HG03097 (cell line): ENCODE results near the gene SLC29A4.
"Not testable (repeated sequence)": the region's sequence is repeated elsewhere in the genome, so short reads cannot be mapped to it uniquely, and the experiment has no call there.

ENCODE experiments used
- ATAC-seq: cut with Tn5 transposase; IDR thresholded peaks from one replicate; pipeline ENCODE4 v1.9.1; 2021; ENCODE audit not compliant: unreplicated experiment, low FRiP score

SLC29A4 gene

DNA sequence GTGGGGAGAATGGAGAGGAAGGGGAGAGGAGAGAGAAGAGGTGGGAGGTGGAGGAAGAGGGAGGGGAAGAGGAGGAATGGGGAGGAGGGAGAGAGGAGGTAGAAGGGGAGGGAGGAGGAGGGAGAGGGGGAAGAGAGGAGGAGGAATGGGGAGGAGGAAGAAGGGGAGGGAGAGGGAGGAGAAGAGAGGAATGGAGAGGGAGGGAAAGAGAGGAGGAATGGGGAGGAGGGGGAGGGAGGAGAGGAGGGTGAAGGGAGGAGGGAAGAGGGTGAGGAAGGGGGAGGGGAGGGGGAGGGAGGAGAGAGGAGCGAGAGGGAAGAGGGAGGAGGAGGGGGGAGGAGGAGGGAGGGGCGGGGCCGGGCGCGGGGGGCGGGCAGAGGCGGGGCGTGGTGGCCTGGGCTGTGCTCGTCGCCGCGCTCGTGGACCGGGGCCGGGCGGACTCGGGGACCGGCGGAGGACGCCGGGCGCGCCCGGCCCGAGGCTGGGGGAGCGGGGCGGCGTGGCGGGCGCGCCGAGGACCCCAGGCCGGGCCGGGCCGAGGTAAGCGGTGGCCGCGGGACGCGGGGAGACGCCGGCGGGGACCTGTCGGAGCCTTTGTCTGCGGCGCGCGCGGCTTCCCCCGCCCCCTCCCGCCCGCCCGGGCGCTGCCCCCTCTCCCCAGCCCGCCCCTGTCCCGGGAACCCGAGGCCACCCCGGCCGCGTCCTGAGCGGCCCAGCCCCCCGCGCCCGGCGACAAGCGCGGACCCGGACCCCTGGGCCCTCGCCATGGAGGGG lies at the start of gene SLC29A4:
Gene SLC29A4 (plus strand): TSS at position 401 of the 774 bp plus-strand sequence. CDS start 4,874 bp downstream, outside the sequence.
- ATAC-seq: no peak

DNA sequence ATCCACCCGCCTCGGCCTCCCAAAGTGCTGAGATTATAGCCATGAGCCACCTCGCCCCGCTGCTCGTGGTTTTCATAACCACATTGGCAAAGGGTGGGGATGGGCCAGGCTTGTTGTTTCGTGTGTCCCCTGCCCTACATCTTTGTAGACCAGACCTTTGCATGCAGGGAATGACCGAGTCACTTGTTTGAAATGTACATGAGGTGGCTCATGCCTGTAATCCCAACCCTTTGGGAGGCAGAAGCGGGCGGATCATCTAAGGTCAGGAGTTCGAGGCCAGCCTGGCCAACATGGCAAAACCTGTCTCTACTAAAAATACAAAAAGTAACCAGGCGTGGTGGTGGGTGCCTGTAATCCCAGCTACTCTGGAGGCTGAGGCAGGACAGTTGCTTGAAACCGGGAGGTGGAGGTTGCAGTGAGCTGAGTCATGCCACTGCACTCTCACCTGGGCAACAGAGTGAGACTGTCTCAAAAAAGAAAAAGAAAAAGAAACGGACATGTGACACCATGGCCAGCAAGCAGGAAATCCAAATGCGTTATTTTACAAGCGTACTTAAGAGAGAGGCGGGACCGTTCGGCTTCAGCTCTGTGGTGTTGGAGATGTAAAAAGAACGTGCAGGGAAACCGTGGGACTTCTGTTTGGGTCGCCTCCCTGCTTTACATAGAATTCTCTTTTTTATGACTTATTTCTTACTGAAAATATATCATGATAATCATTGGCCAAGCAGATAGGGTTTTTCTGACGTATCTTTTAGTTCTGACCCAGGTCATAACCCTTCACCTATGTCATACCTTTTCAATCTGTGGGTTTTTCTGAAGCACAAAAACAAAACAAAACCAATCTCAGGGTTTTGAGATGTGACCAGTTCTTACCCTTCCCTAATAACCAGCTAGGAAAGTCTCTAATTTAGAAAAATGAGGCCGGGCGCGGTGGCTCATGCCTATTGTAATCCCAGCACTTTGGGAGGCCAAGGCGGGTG lies 47.6 kb upstream of the SLC29A4 start:
- ATAC-seq: no peak

- ATAC-seq: no peak
These were observed 45.5 kb upstream of the SLC29A4 start for GRCh38 chr7:5237286-5237685.

DNA sequence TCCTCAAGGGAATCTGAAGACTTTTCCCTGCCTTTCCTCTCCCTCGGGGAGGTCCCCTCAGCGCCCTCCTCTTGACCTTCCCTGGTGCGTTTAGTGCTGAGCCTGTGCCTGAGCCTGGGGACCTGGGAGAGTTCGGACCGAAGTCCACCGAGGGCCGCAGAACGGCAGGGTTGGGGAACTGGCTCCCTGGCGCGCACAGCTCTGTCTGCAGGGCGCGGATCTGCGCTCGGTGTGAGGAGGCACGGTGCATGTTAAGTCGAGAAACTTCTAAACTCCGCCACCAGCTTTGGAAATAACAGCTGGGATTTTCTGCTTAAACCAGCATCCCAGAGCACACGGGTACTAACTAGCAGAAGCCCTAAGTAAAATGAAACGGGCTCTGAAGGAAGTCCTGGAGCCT lies 44.2 kb upstream of the SLC29A4 start:
- no peak for ATAC-seq

DNA sequence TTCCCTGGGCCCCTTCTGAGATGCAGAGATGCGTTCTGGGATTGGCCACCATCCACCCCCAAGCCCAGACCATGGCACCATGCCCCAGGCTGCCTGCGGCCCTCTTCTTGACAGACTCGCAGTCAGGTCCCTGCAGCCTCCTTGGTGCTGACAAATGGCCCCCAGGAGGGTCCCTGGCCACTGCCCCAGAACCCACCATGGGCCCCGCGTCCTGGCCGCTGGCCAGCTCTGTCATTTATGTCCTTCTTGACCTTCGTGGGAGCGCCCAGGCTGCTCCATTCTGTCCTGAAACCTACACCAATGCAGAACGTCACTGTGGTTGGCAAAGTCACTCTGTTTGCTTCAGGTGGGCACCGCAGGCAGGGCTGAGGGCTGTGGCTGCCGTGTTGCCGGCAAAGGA lies 39.5 kb upstream of the SLC29A4 start:
- no peak for ATAC-seq

DNA sequence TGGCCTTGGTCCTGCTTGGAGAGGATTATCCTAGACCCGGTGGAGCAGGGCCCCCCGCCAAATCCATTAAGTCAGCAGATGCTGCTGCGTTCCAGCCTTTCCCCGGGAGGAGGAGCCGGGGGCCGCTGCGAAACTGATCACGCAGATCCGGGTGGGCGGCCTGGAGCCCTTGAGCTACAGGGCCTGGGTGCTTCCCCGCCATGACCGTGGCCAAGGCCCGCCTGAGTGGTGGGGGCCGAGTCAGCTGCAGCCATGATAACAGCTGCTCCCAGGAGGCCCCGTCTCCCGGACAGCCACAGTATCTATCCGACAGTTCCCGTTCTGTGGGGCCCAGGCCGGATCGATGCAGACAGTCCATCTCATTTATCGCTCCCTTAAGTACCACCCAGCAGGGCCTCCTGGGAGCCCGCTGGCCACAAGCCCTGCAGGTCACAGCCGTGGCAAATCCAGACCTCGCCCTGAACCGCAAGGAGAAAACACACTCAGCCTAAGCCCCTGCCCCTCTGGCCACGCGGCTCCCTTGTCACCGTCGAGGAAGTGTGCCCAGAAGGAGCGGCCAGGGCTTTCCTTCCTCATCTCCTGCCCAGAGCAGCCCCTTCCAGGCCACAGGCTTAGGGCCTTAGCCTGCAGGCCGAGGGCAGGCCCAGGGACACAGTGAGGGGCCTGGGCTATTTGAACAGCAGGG lies 34.4 kb upstream of the SLC29A4 start:
- ATAC-seq: no peak

GRCh38 chr7:5250787-5251186 lies 32.0 kb upstream of the SLC29A4 start:
- ATAC-seq: not testable (repeated sequence)

DNA sequence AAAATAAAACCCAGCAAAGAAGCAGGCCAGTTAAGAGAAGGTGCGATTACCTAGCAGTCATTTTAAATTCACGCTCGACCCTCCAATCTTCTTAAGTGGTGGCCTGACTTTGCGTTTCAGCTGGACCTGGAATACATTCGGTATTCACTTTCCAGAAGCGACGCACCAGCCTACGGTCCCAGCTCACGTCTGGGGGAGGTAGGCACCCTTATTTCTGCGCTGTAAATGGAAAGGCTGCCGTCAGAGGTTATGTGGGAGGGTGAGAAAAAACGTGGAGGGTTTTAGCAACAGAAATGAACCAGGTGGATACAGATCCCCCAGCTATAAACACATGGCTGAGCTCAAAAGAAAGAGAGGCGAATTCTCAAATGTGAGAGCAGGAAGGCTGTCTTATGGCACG lies 29.2 kb upstream of the SLC29A4 start:
- ATAC-seq: not testable (repeated sequence)

GRCh38 chr7:5254371-5254770 lies 28.4 kb upstream of the SLC29A4 start:
- not testable (repeated sequence) for ATAC-seq

DNA sequence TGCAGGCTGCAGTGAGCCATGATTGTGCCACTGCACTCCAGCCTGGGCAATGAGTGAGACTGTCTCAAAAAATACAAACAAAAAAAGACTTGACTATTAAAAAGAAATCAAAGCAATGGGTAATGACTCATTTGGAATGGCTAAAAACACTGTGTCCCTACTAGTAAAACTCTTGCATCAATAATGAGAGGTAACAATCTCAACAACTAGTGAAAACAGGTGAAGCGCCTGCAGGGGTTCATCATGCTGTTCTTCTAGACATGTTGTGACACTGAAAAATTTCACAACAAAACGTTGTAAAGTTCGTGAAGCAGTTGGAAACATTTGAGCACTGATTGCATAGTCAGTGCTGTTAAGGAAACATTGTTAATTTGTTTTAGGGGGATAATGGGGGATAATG lies 26.9 kb upstream of the SLC29A4 start:
- no peak for ATAC-seq

- ATAC-seq: not testable (repeated sequence)
These were observed 22.1 kb upstream of the SLC29A4 start for GRCh38 chr7:5260530-5261068.

DNA sequence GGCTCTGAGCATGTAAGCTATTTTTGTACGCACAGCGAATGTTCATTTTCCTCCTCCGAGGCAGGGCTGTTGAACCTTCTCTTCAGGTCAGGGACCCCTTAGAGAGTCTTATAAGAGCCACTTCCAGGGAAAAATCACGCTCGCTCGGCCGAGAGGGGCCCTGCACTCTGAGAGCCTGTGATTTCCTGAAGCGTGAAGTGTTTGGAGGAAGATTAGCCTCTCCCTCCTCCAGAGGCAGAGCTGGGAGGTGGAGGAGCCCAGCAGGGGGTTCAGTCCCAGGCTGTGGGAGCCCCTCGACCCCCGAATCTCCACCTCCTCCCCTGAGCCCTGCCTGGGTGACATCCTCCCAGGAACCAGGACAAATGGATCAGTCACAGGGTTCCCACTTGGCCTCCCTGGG lies 19.7 kb upstream of the SLC29A4 start:
- not testable (repeated sequence) for ATAC-seq

DNA sequence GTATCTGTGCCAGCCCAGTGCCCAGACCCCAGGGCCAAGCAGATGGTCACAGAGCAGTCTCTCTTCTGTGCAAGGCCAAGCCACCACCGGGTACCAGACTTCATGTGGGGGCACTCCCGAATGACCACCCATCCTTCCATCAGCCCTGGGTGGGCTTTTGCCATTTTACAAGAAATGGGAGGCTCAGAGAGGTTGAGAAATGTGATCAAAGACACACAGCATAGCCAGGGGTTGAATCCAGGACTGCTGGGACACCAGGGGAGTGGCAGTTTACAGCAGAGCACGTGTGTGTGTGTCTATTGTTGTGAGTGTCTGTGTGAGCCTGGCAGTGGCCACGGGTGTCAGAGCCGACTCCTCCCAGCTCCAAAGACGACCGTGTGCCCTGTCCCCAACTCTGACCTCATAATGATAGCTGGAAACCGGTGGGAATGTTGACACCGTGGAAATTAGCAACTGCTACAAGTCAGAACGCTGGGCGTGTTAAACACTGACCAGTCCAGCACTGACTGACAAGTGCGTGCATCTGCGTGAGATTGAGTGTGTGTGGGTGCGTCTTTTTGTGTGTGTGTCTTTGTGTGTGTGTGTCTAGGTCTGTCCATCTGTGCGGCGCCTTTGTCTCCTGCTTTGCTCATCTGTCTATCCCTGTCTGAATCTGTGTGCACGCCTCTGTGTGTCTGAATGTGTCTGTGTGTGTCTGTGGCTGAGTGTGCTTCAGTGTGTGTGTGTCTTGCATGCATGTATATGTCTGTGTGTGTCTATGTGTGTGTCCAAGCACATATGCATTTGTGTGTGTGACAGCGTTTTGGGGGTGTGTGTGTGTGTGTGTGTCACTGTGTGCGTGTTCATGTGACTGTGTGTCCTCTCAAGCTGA lies 17.2 kb upstream of the SLC29A4 start:
- ATAC-seq: no peak

DNA sequence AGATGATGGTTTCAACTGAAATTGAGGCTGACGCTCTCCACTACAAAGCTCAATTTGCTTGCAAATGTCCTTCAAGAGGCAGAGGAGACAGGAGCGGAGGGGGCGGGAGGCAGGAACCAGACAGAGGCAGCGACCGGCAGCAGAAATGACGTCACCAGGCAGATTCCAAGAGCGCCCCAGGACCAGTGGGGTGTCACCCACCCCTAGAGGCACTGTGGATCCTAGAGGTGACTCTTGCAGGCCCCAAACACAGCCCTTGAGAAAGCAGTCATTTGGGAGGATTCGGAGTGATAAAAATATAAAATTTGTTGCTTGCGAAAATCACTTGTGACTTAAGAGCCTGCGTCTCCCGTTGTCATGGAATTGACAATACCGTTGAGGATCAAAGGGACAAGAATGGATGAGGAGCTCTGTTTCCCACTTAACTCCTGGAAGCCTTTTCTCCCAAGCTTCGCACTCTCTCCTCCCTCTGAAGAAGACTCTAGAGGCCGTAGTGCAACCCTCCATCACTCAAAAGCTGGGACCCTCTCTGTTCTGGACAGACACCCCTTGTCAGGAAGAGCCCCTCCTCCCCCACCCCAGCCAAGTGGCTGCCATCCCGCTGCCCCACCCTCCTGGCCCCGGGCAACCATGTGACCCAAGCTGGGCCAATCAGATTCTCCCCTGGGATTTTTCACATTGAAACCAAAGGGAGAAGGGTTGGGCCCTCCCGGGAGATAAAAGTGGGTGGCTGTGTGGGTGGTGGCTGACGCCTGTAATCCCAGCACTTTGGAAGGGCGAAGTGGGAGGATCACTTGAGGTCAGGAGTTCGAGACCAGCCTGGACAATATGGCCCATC lies 16.3 kb upstream of the SLC29A4 start:
- ATAC-seq: no peak

GRCh38 chr7:5267829-5268228 lies 14.9 kb upstream of the SLC29A4 start:
- ATAC-seq: not testable (repeated sequence)

GRCh38 chr7:5269992-5270657 lies 12.6 kb upstream of the SLC29A4 start:
- not testable (repeated sequence) for ATAC-seq

DNA sequence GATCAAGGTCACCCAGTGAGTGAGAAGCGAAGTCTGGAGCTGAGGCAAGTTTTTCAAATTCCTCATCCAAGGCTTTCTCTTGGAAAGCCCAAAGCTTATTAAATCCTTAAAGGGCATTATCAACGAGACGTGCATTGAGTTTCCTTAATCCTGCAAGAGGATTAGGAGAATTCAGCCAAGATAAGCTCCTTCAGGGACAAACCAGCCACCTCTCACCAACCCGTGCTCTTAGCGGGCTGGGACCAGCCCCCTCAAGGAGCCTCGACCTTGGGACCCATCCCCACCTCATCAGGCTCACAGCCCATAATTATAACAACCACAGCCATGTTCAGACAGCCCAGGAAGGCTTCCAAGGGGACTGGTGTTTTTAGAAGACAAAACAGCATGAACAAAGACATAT lies 12.0 kb upstream of the SLC29A4 start:
- ATAC-seq: no peak

DNA sequence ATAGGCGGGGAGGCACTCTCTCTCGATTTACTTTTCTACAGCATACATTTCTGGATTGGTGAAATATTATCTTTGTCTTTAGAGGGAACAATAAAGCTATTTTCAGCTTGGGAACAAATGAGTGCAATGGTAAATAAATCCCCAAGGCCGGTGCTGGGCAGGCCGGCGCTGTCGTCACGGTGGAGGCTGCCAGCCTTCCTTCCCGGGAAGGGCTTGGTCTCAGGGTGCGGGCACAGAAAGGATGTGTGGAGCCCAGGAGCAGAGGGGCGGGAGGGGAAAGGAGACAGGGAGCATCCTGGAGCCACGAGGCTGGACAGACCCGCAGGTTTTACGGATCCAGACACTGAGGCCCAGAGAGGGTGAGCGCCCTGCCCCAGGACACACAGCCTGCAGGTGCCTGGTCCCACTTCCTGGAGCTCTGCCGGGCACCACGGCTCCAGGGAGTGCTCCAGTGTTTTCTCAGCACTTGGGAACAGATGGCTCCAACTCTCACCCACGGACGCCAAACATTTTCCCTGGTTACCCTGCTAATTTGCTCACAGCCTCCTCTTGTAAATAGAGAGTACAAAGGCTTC lies 8.8 kb upstream of the SLC29A4 start:
- not testable (repeated sequence) for ATAC-seq
